Testis (tissue), 2 donors: Measurements from ENCODE around the gene ZNRF3.

Experiments
- CTCF ChIP-seq, 3 experiments: fragments of 450-650 bp in 2 of 3; fragments of 200-600 bp in 1 of 3; sonication (generic) in 1 of 3; IDR thresholded peaks; one replicate each; pipeline ENCODE4 v1.5.1; 2016 to 2019; ENCODE audit warnings: antibody characterized with exemption in 3 of 3, mild to moderate bottlenecking in 2 of 3, moderate library complexity in 1 of 3
- POLR2A ChIP-seq: fragments of 450-650 bp; IDR thresholded peaks from one replicate; pipeline ENCODE4 v1.6.1; 2017; ENCODE audit warnings: antibody characterized with exemption, mild to moderate bottlenecking, moderate library complexity

- TF ChIP-seq CTCF (IDR thresholded peaks at IDR 0.05), result no peak
- no peak for TF ChIP-seq POLR2A
Measured at GRCh38 chr22:28978158-28978557, 94.8 kb downstream of the ZNRF3 start.
